Measurements from ENCODE around the gene KRTCAP2. TPM values are rescaled to one million over a fixed set of nuclear protein-coding genes. Genes with fewer than 3 reads are reported as not detected.
A peak's percentile ranks its signal among the peaks of the same experiment; 100 is the strongest.

The KRTCAP2 gene
- total RNA-seq, 1 experiment from 2014 or later: 179 TPM

- Histone ChIP-seq H3K27ac (ENCODE audit: low read depth, low read length, poor library complexity, severe bottlenecking) (peak within 1 kb of the TSS; percentile 88), H3K9me3 (ENCODE audit: low read depth, low read length, poor library complexity, severe bottlenecking) (no peaks in the 10 kb centered on the region), H3K27me3 (replicated peaks; ENCODE audit: insufficient read depth, low read depth, low read length, poor library complexity) (no peaks in the 10 kb centered on the region), H3K36me3 (ENCODE audit: insufficient read depth, low read length, poor library complexity, severe bottlenecking) (no peaks in the 10 kb centered on the region), H3K4me3 (ENCODE audit: low read depth, low read length, poor library complexity, severe bottlenecking) (peak within 1 kb of the TSS; percentile 79), H3K4me1 (ENCODE audit: insufficient read depth, low read length, poor library complexity, severe bottlenecking) (peaks cover 19% of the 10 kb centered on the region)
- ChIA-PET POLR2A (ENCODE audit: low non-redundant PET) (no interaction called here), CTCF (interaction anchor here (1.0 kb wide), 1 partner anchor 51 kb away, joined by 3 read pairs; no protein-coding TSS in a partner anchor)
- peak; percentile 96 for DNase-seq (ENCODE audit: low spot score)
- intact Hi-C loops (cut with micrococcal nuclease; ENCODE audit: unreplicated experiment): no loop called here
- no peak for TF ChIP-seq EZH2 (IDR thresholded peaks at IDR 0.05; ENCODE audit: borderline replicate concordance, low read depth, low read length, poor library complexity, severe bottlenecking)
- no peak for TF ChIP-seq CTCF (conservative IDR thresholded peaks at IDR 0.05; ENCODE audit: low read depth, low read length)
- BruUV-seq (replicated peaks): no TSS peak
These were observed 37.6 kb downstream of the KRTCAP2 start, which contains the start of gene SLC50A1 for GRCh38 chr1:155135415-155136028. TSS of gene SLC50A1 (plus strand) at chr1:155135852. CDS start at chr1:155135912, 60 bp downstream.

DNA sequence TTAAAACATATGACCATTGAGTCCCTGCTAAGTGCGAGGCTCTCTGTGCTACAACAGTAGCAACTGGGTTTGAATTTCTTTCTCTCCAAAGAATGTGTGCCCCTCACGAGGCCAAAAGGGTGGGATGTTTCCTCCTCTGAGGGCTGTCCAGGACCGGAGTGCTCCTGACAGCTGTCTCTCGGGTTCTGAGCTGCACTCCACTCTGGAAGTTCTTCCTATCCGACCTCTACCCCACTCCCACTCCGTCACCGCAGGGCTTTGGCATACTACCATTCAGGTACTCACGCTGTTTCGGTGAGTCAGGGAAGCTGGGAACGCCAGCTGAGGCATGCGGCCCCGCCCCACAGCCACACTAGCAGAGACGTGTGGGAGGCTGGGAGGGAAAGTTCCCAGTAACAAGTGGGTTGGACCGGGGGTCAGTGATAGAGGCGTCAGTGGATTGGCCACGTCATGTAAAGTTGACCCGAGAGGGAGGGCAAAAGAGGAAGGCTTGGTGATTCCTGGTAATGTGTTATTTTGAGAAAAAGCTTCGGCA, 38.2 kb downstream of the KRTCAP2 start:
- ChIA-PET CTCF (interaction anchor here (1.0 kb wide), 1 partner anchor 50 kb away, joined by 3 read pairs; no protein-coding TSS in a partner anchor), POLR2A (ENCODE audit: low non-redundant PET) (no interaction called here)
- intact Hi-C loops (cut with micrococcal nuclease; ENCODE audit: unreplicated experiment): no loop called here
- Histone ChIP-seq H3K9me3 (ENCODE audit: low read depth, low read length, poor library complexity, severe bottlenecking) (no peaks in the 10 kb centered on the region), H3K4me3 (ENCODE audit: low read depth, low read length, poor library complexity, severe bottlenecking) (peak overlapping the region; percentile 79), H3K36me3 (ENCODE audit: insufficient read depth, low read length, poor library complexity, severe bottlenecking) (no peaks in the 10 kb centered on the region), H3K4me1 (ENCODE audit: insufficient read depth, low read length, poor library complexity, severe bottlenecking) (peaks cover 21% of the 10 kb centered on the region), H3K27me3 (replicated peaks; ENCODE audit: insufficient read depth, low read depth, low read length, poor library complexity) (no peaks in the 10 kb centered on the region), H3K27ac (ENCODE audit: low read depth, low read length, poor library complexity, severe bottlenecking) (peak overlapping the region; percentile 88)
- TF ChIP-seq CTCF (conservative IDR thresholded peaks at IDR 0.05; ENCODE audit: low read depth, low read length) (no peak), EZH2 (IDR thresholded peaks at IDR 0.05; ENCODE audit: borderline replicate concordance, low read depth, low read length, poor library complexity, severe bottlenecking) (no peak)
- BruUV-seq (replicated peaks): TSS peak; percentile 44
- DNase-seq (ENCODE audit: low spot score): peak; percentile 68

- BruUV-seq (replicated peaks): no TSS peak
- Histone ChIP-seq H3K27ac (ENCODE audit: low read depth, low read length, poor library complexity, severe bottlenecking) (no peak overlapping the region), H3K4me3 (ENCODE audit: low read depth, low read length, poor library complexity, severe bottlenecking) (peak overlapping the region; percentile 79), H3K36me3 (ENCODE audit: insufficient read depth, low read length, poor library complexity, severe bottlenecking) (no peaks in the 10 kb centered on the region), H3K27me3 (replicated peaks; ENCODE audit: insufficient read depth, low read depth, low read length, poor library complexity) (no peaks in the 10 kb centered on the region), H3K4me1 (ENCODE audit: insufficient read depth, low read length, poor library complexity, severe bottlenecking) (peaks cover 22% of the 10 kb centered on the region), H3K9me3 (ENCODE audit: low read depth, low read length, poor library complexity, severe bottlenecking) (no peaks in the 10 kb centered on the region)
- TF ChIP-seq EZH2 (IDR thresholded peaks at IDR 0.05; ENCODE audit: borderline replicate concordance, low read depth, low read length, poor library complexity, severe bottlenecking) (no peak), CTCF (conservative IDR thresholded peaks at IDR 0.05; ENCODE audit: low read depth, low read length) (no peak)
- ChIA-PET POLR2A (ENCODE audit: low non-redundant PET) (no interaction called here), CTCF (no interaction called here)
- intact Hi-C loops (cut with micrococcal nuclease; ENCODE audit: unreplicated experiment): no loop called here
- DNase-seq (ENCODE audit: low spot score): no peak
These were observed 38.8 kb downstream of the KRTCAP2 start for GRCh38 chr1:155134322-155134721.

All from A673 (cell line).